Iris pigment epithelial cell (primary cell): ENCODE data around the gene RAP1GAP.

ENCODE experiments used
- DNase-seq: peaks from one replicate; pipeline ENCODE4 v3.0.0-alpha.2; 2011; ENCODE audit warnings: low read depth

The RAP1GAP gene

GRCh38 chr1:21662426-21663247 is 6.5 kb downstream of the RAP1GAP start:
- no peak for DNase-seq

GRCh38 chr1:21661886-21662285 is 7.3 kb downstream of the RAP1GAP start:
- no peak for DNase-seq

- DNase-seq, result no peak
These were observed 9.2 kb downstream of the RAP1GAP start for GRCh38 chr1:21659924-21660326.

GRCh38 chr1:21659099-21659923 is 9.8 kb downstream of the RAP1GAP start:
- peak; percentile 35 for DNase-seq

- no peak for DNase-seq
These were observed 11.5 kb downstream of the RAP1GAP start for GRCh38 chr1:21657456-21658190.

- no peak for DNase-seq
These were observed 13.4 kb downstream of the RAP1GAP start for GRCh38 chr1:21655748-21656147.

GRCh38 chr1:21655259-21655658 is 13.9 kb downstream of the RAP1GAP start:
- no peak for DNase-seq

- DNase-seq, result no peak
These were observed 14.9 kb downstream of the RAP1GAP start for GRCh38 chr1:21654209-21654608.

GRCh38 chr1:21653744-21654100 is 15.4 kb downstream of the RAP1GAP start:
- no peak for DNase-seq

GRCh38 chr1:21652937-21653743 is 16.0 kb downstream of the RAP1GAP start:
- DNase-seq, result no peak

GRCh38 chr1:21652101-21652936 is 16.8 kb downstream of the RAP1GAP start:
- no peak for DNase-seq

GRCh38 chr1:21651214-21652042 is 17.7 kb downstream of the RAP1GAP start:
- no peak for DNase-seq

GRCh38 chr1:21650400-21650799 is 18.8 kb downstream of the RAP1GAP start:
- no peak for DNase-seq

GRCh38 chr1:21649315-21649714 is 19.8 kb downstream of the RAP1GAP start:
- DNase-seq, result no peak

GRCh38 chr1:21648791-21649190 is 20.4 kb downstream of the RAP1GAP start:
- DNase-seq, result no peak

GRCh38 chr1:21648352-21648730 is 20.8 kb downstream of the RAP1GAP start:
- no peak for DNase-seq

GRCh38 chr1:21647431-21648351 is 21.5 kb downstream of the RAP1GAP start:
- peak; percentile 68 for DNase-seq

GRCh38 chr1:21645550-21645949 is 23.6 kb downstream of the RAP1GAP start:
- no peak for DNase-seq

- DNase-seq, result no peak
These were observed 24.3 kb downstream of the RAP1GAP start for GRCh38 chr1:21644906-21645305.
